Measurements from ENCODE around the gene SLC46A1.

GRCh38 chr17:28397275-28397674 is 8.7 kb downstream of the SLC46A1 start:
- no peak for TF ChIP-seq CTCF (IDR thresholded peaks at IDR 0.05)
- no peak for TF ChIP-seq POLR2A (IDR thresholded peaks at IDR 0.05)
